ENCODE measurements around the gene PIAS4.
"Not testable (repeated sequence)": the region's sequence is repeated elsewhere in the genome, so short reads cannot be mapped to it uniquely, and the experiment has no call there.

Gene PIAS4

GRCh38 chr19:4007021-4007835, at the start of gene PIAS4:
Gene PIAS4, plus strand, starts transcription at chr19:4007736. Its CDS starts 25 bp downstream, at chr19:4007761.
- peaks cover 5% of the 10 kb centered on the region; the same call in 1 of the 2 replicates for H3K36me3 ChIP-seq (replicated peaks)

GRCh38 chr19:3958836-3959765, 48.4 kb upstream of the PIAS4 start:
- in situ Hi-C loops (cut with MboI; ENCODE audit: low sequenced_read_pairs) = no loop called here
- no peaks in the 10 kb centered on the region for H3K9me3 ChIP-seq
- H3K4me1 ChIP-seq = no peaks in the 10 kb centered on the region
- no peak overlapping the region for H3K4me3 ChIP-seq
- H3K27me3 ChIP-seq (ENCODE audit: low read depth) = no peaks in the 10 kb centered on the region
- peaks cover 52% of the 10 kb centered on the region for H3K36me3 ChIP-seq (replicated peaks)
- DNase-seq (ENCODE audit: low spot score in 2 of 2) = no peak

More at GRCh38 chr19:4007021-4007835, at the start of gene PIAS4:
- Histone ChIP-seq H3K4me3 (peak within 1 kb of the TSS; percentile 80), H3K27me3 (ENCODE audit: low read depth) (no peaks in the 10 kb centered on the region), H3K9me3 (no peaks in the 10 kb centered on the region), H3K4me1 (peaks cover 13% of the 10 kb centered on the region)
- in situ Hi-C loops (cut with MboI; ENCODE audit: low sequenced_read_pairs) = no loop called here
- DNase-seq (ENCODE audit: low spot score in 2 of 2) = peak; percentile 91 to 96

GRCh38 chr19:3959766-3960131, 47.8 kb upstream of the PIAS4 start:
- H3K9me3 ChIP-seq = no peaks in the 10 kb centered on the region
- H3K4me3 ChIP-seq = no peak overlapping the region
- no peaks in the 10 kb centered on the region for H3K27me3 ChIP-seq (ENCODE audit: low read depth)
- in situ Hi-C loops (cut with MboI; ENCODE audit: low sequenced_read_pairs) = no loop called here
- no peaks in the 10 kb centered on the region for H3K4me1 ChIP-seq
- DNase-seq (ENCODE audit: low spot score in 2 of 2) = no peak
- H3K36me3 ChIP-seq (replicated peaks) = peaks cover 56% of the 10 kb centered on the region

GRCh38 chr19:3961007-3961406, 46.5 kb upstream of the PIAS4 start:
- Histone ChIP-seq H3K36me3 (replicated peaks) (peaks cover 68% of the 10 kb centered on the region), H3K27me3 (ENCODE audit: low read depth) (no peaks in the 10 kb centered on the region), H3K9me3 (no peaks in the 10 kb centered on the region), H3K4me3 (no peak overlapping the region), H3K4me1 (no peaks in the 10 kb centered on the region)
- in situ Hi-C loops (cut with MboI; ENCODE audit: low sequenced_read_pairs) = no loop called here
- DNase-seq (ENCODE audit: low spot score in 2 of 2) = no peak

- no peaks in the 10 kb centered on the region for H3K27me3 ChIP-seq (ENCODE audit: low read depth)
- DNase-seq (ENCODE audit: low spot score in 2 of 2) = no peak
- H3K36me3 ChIP-seq (replicated peaks) = peaks cover 82% of the 10 kb centered on the region
- no peaks in the 10 kb centered on the region for H3K9me3 ChIP-seq
- in situ Hi-C loops (cut with MboI; ENCODE audit: low sequenced_read_pairs) = no loop called here
- 0 out of 2 replicates have a peak, but pooled peaks cover 2% of the 10 kb centered on the region for H3K4me1 ChIP-seq
- H3K4me3 ChIP-seq = no peak overlapping the region
These were observed 43.9 kb upstream of the PIAS4 start for GRCh38 chr19:3963458-3964255.

GRCh38 chr19:3964256-3965194, 43.0 kb upstream of the PIAS4 start:
- no peak overlapping the region for H3K4me3 ChIP-seq
- no peak for DNase-seq (ENCODE audit: low spot score in 2 of 2)
- in situ Hi-C loops (cut with MboI; ENCODE audit: low sequenced_read_pairs) = no loop called here
- no peaks in the 10 kb centered on the region for H3K9me3 ChIP-seq
- peaks cover 10% of the 10 kb centered on the region for H3K4me1 ChIP-seq
- H3K36me3 ChIP-seq (replicated peaks) = peaks cover 79% of the 10 kb centered on the region
- H3K27me3 ChIP-seq (ENCODE audit: low read depth) = no peaks in the 10 kb centered on the region

GRCh38 chr19:3966051-3967017, 41.2 kb upstream of the PIAS4 start:
- Histone ChIP-seq H3K27me3 (ENCODE audit: low read depth) (no peaks in the 10 kb centered on the region), H3K4me3 (no peak overlapping the region), H3K4me1 (peaks cover 14% of the 10 kb centered on the region), H3K36me3 (replicated peaks) (peaks cover 67% of the 10 kb centered on the region), H3K9me3 (no peaks in the 10 kb centered on the region)
- in situ Hi-C loops (cut with MboI; ENCODE audit: low sequenced_read_pairs) = no loop called here
- no peak for DNase-seq (ENCODE audit: low spot score in 2 of 2)

GRCh38 chr19:3967983-3968382, 39.6 kb upstream of the PIAS4 start:
- H3K9me3 ChIP-seq; H3K27me3 ChIP-seq (ENCODE audit: low read depth); in situ Hi-C loops (cut with MboI; ENCODE audit: low sequenced_read_pairs); H3K4me3 ChIP-seq; DNase-seq (ENCODE audit: low spot score in 2 of 2): not testable (repeated sequence)
- peaks cover 56% of the 10 kb centered on the region for H3K36me3 ChIP-seq (replicated peaks)
- peaks cover 14% of the 10 kb centered on the region for H3K4me1 ChIP-seq

- peaks cover 48% of the 10 kb centered on the region for H3K36me3 ChIP-seq (replicated peaks)
- in situ Hi-C loops (cut with MboI; ENCODE audit: low sequenced_read_pairs) = no loop called here
- peaks cover 14% of the 10 kb centered on the region for H3K4me1 ChIP-seq
- peak; percentile 90 for DNase-seq (ENCODE audit: low spot score in 2 of 2)
- no peaks in the 10 kb centered on the region for H3K27me3 ChIP-seq (ENCODE audit: low read depth)
- H3K9me3 ChIP-seq = no peaks in the 10 kb centered on the region
- H3K4me3 ChIP-seq = peak overlapping the region; percentile 96
These were observed 38.7 kb upstream of the PIAS4 start for GRCh38 chr19:3968556-3969434.

GRCh38 chr19:3969435-3970312, 37.9 kb upstream of the PIAS4 start:
- in situ Hi-C loops (cut with MboI; ENCODE audit: low sequenced_read_pairs) = no loop called here
- no peaks in the 10 kb centered on the region for H3K27me3 ChIP-seq (ENCODE audit: low read depth)
- peak overlapping the region; percentile 96 for H3K4me3 ChIP-seq
- peak; percentile 33 to 59 for DNase-seq (ENCODE audit: low spot score in 2 of 2)
- H3K36me3 ChIP-seq (replicated peaks) = peaks cover 42% of the 10 kb centered on the region
- no peaks in the 10 kb centered on the region for H3K9me3 ChIP-seq
- peaks cover 14% of the 10 kb centered on the region for H3K4me1 ChIP-seq
